ENCODE data around the gene BSDC1. TPM values are rescaled to one million over a fixed set of nuclear protein-coding genes. Genes with fewer than 3 reads are reported as not detected.

Gene BSDC1
- total and polyA plus RNA-seq, 2 of the 13 experiments (the other 11 are each of a cell fraction or from before 2014, with no cell fraction given), result 40.3 to 64.2 TPM

DNA sequence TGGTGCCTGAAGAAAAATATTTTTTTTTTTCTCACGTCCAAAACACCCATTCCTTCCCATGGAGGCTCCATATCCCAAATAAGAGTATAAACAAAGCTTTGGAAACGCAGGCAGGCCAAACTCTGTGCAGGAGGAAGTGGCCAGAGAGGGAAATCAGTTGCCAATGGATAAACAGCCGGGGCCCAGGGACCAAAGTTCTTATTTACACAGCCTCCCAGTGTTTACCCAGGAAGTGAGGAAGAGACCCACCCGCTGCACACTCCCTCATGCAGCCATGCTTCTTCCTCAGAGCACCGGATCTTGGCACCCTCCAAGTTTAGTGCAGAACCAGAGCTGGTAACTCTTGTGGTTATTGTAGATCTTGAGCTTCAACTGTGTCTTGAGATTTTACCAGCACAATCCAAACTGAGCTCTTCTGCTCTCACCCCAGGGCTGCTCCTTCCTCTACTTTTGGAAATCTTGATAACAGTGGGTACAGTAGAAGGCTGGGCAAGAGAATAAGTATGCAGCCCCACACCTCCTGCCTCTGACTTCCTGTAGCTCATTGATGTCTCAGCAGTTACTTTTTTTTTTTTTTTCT is 72.4 kb downstream of the BSDC1 start (continued):
- peak; percentile 69 for TF ChIP-seq MED8 (CRISPR knock-in tag; IDR thresholded peaks at IDR 0.05; ENCODE audit: insufficient replicate concordance)
- TF ChIP-seq TARDBP (CRISPR knock-in tag; IDR thresholded peaks at IDR 0.05), result peak; percentile 74
- TF ChIP-seq, protein P1, sequence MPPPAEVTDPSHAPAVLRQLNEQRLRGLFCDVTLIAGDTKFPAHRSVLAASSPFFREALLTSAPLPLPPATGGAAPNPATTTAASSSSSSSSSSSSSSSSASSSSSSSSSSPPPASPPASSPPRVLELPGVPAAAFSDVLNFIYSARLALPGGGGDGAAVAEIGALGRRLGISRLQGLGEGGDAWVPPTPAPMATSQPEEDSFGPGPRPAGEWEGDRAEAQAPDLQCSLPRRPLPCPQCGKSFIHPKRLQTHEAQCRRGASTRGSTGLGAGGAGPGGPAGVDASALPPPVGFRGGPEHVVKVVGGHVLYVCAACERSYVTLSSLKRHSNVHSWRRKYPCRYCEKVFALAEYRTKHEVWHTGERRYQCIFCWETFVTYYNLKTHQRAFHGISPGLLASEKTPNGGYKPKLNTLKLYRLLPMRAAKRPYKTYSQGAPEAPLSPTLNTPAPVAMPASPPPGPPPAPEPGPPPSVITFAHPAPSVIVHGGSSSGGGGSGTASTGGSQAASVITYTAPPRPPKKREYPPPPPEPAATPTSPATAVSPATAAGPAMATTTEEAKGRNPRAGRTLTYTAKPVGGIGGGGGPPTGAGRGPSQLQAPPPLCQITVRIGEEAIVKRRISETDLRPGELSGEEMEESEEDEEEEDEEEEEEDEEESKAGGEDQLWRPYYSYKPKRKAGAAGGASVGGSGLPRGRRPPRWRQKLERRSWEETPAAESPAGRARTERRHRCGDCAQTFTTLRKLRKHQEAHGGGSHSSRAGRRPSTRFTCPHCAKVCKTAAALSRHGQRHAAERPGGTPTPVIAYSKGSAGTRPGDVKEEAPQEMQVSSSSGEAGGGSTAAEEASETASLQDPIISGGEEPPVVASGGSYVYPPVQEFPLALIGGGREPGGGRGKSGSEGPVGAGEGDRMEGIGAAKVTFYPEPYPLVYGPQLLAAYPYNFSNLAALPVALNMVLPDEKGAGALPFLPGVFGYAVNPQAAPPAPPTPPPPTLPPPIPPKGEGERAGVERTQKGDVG (CRISPR knock-in tag; IDR thresholded peaks at IDR 0.05; ENCODE audit: borderline replicate concordance), result no peak
- peak; percentile 77; the same call in 1 of the 2 replicates for TF ChIP-seq ZNF205 (CRISPR knock-in tag; IDR thresholded peaks at IDR 0.05)
- TF ChIP-seq FOXA3 (CRISPR knock-in tag; IDR thresholded peaks at IDR 0.05), result peak; percentile 100
- 0 out of 2 replicates have a peak, but pooled peaks have one; percentile 73 for TF ChIP-seq ZFP37 (CRISPR knock-in tag; IDR thresholded peaks at IDR 0.05; ENCODE audit: borderline replicate concordance)
- TF ChIP-seq, protein P2, sequence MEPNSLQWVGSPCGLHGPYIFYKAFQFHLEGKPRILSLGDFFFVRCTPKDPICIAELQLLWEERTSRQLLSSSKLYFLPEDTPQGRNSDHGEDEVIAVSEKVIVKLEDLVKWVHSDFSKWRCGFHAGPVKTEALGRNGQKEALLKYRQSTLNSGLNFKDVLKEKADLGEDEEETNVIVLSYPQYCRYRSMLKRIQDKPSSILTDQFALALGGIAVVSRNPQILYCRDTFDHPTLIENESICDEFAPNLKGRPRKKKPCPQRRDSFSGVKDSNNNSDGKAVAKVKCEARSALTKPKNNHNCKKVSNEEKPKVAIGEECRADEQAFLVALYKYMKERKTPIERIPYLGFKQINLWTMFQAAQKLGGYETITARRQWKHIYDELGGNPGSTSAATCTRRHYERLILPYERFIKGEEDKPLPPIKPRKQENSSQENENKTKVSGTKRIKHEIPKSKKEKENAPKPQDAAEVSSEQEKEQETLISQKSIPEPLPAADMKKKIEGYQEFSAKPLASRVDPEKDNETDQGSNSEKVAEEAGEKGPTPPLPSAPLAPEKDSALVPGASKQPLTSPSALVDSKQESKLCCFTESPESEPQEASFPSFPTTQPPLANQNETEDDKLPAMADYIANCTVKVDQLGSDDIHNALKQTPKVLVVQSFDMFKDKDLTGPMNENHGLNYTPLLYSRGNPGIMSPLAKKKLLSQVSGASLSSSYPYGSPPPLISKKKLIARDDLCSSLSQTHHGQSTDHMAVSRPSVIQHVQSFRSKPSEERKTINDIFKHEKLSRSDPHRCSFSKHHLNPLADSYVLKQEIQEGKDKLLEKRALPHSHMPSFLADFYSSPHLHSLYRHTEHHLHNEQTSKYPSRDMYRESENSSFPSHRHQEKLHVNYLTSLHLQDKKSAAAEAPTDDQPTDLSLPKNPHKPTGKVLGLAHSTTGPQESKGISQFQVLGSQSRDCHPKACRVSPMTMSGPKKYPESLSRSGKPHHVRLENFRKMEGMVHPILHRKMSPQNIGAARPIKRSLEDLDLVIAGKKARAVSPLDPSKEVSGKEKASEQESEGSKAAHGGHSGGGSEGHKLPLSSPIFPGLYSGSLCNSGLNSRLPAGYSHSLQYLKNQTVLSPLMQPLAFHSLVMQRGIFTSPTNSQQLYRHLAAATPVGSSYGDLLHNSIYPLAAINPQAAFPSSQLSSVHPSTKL (CRISPR knock-in tag; IDR thresholded peaks at IDR 0.05), result peak; percentile 93
- peak; percentile 94 for TF ChIP-seq KDM6A (CRISPR knock-in tag; IDR thresholded peaks at IDR 0.05; ENCODE audit: low read depth)
- peak; percentile 96 for TF ChIP-seq HNF4A (CRISPR knock-in tag; IDR thresholded peaks at IDR 0.05)
- TF ChIP-seq SP2 (CRISPR knock-in tag; IDR thresholded peaks at IDR 0.05), result no peak
- TF ChIP-seq ZNF431 (CRISPR knock-in tag; IDR thresholded peaks at IDR 0.05; ENCODE audit: borderline replicate concordance, low read depth), result no peak
- TF ChIP-seq ZNF644 (CRISPR knock-in tag; IDR thresholded peaks at IDR 0.05; ENCODE audit: low read depth), result 0 out of 2 replicates have a peak, but pooled peaks have one; percentile 36
- TF ChIP-seq, protein P3, sequence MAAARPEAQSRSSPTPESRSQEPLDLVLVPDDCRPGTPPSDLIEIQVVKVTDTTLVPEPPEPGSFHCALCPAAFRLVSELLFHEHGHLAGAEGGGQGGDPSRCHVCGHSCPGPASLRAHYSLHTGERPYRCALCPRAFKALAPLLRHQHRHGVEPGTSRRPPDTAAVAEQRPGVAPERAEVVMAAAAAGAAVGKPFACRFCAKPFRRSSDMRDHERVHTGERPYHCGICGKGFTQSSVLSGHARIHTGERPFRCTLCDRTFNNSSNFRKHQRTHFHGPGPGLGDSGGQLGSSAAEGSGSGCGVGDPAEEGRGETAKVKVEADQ (CRISPR knock-in tag; IDR thresholded peaks at IDR 0.05; ENCODE audit: borderline replicate concordance), result no peak
- TF ChIP-seq ZNF143 (CRISPR knock-in tag; IDR thresholded peaks at IDR 0.05), result no peak
- TF ChIP-seq, protein P4, sequence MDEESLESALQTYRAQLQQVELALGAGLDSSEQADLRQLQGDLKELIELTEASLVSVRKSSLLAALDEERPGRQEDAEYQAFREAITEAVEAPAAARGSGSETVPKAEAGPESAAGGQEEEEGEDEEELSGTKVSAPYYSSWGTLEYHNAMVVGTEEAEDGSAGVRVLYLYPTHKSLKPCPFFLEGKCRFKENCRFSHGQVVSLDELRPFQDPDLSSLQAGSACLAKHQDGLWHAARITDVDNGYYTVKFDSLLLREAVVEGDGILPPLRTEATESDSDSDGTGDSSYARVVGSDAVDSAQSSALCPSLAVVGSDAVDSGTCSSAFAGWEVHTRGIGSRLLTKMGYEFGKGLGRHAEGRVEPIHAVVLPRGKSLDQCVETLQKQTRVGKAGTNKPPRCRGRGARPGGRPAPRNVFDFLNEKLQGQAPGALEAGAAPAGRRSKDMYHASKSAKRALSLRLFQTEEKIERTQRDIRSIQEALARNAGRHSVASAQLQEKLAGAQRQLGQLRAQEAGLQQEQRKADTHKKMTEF (CRISPR knock-in tag; IDR thresholded peaks at IDR 0.05), result peak; percentile 82
- no peak for TF ChIP-seq SOX6 (IDR thresholded peaks at IDR 0.05)
- peak; percentile 82 for TF ChIP-seq SOX6 (CRISPR knock-in tag; IDR thresholded peaks at IDR 0.05)
- TF ChIP-seq, protein P5, sequence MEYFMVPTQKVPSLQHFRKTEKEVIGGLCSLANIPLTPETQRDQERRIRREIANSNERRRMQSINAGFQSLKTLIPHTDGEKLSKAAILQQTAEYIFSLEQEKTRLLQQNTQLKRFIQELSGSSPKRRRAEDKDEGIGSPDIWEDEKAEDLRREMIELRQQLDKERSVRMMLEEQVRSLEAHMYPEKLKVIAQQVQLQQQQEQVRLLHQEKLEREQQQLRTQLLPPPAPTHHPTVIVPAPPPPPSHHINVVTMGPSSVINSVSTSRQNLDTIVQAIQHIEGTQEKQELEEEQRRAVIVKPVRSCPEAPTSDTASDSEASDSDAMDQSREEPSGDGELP (IDR thresholded peaks at IDR 0.05; ENCODE audit: borderline replicate concordance, low read depth), result peak; percentile 51; the same call in 1 of the 2 replicates
- TF ChIP-seq ZBTB3 (CRISPR knock-in tag; IDR thresholded peaks at IDR 0.05; ENCODE audit: borderline replicate concordance, low read depth), result no peak
- TF ChIP-seq ZNF124 (CRISPR knock-in tag; IDR thresholded peaks at IDR 0.05), result peak; percentile 44; the same call in 1 of the 2 replicates

All from HepG2 (cell line).